GM19452 (cell line): ENCODE results near the gene AFF3.

ENCODE experiments used
- ATAC-seq: cut with Tn5 transposase; IDR thresholded peaks from one replicate; pipeline ENCODE4 v1.9.1; 2021; ENCODE audit not compliant: unreplicated experiment

AFF3 gene

GRCh38 chr2:99651930-99652670 lies 490.3 kb downstream of the AFF3 start:
- ATAC-seq = no peak

- ATAC-seq = no peak
Measured at GRCh38 chr2:99648906-99649789, 493.2 kb downstream of the AFF3 start.

- no peak for ATAC-seq
Measured at GRCh38 chr2:99648178-99648844, 494.1 kb downstream of the AFF3 start.

- ATAC-seq = no peak
Measured at GRCh38 chr2:99645960-99646359, 496.4 kb downstream of the AFF3 start.

- ATAC-seq = no peak
Measured at GRCh38 chr2:99644419-99644787, 498.0 kb downstream of the AFF3 start.

- ATAC-seq = no peak
Measured at GRCh38 chr2:99643787-99644418, 498.5 kb downstream of the AFF3 start.

GRCh38 chr2:99641999-99642398 lies 500.4 kb downstream of the AFF3 start:
- no peak for ATAC-seq

- no peak for ATAC-seq
Measured at GRCh38 chr2:99640635-99641151, 501.7 kb downstream of the AFF3 start.

- no peak for ATAC-seq
Measured at GRCh38 chr2:99638791-99639190, 503.6 kb downstream of the AFF3 start.

GRCh38 chr2:99637159-99637697 lies 505.2 kb downstream of the AFF3 start:
- no peak for ATAC-seq

GRCh38 chr2:99636144-99637034 lies 506.0 kb downstream of the AFF3 start:
- no peak for ATAC-seq

GRCh38 chr2:99635710-99636109 lies 506.7 kb downstream of the AFF3 start:
- ATAC-seq = no peak

- ATAC-seq = no peak
Measured at GRCh38 chr2:99634234-99634633, 508.2 kb downstream of the AFF3 start.

- ATAC-seq = no peak
Measured at GRCh38 chr2:99631700-99632099, 510.7 kb downstream of the AFF3 start.

GRCh38 chr2:99629320-99629719 lies 513.1 kb downstream of the AFF3 start:
- ATAC-seq = no peak

- no peak for ATAC-seq
Measured at GRCh38 chr2:99626158-99626557, 516.2 kb downstream of the AFF3 start.

GRCh38 chr2:99624677-99625076 lies 517.7 kb downstream of the AFF3 start:
- no peak for ATAC-seq

GRCh38 chr2:99623613-99624012 lies 518.8 kb downstream of the AFF3 start:
- no peak for ATAC-seq

- ATAC-seq = no peak
Measured at GRCh38 chr2:99623035-99623434, 519.4 kb downstream of the AFF3 start.

GRCh38 chr2:99622534-99622933 lies 519.9 kb downstream of the AFF3 start:
- no peak for ATAC-seq
